B cell (primary cell): ENCODE data around the gene IL3RA.

Experiments
- CTCF ChIP-seq: fragments of 200-600 bp; IDR thresholded peaks from one replicate; pipeline ENCODE4 v1.8.0; 2022; ENCODE audit warnings: antibody characterized with exemption, mild to moderate bottlenecking
- EZH2 ChIP-seq: IDR thresholded peaks from 2 replicates; pipeline ENCODE4 v1.6.1; 2012; ENCODE audit warnings: borderline replicate concordance, low read depth, mild to moderate bottlenecking, moderate library complexity, low read length; ENCODE audit not compliant: insufficient read depth, poor library complexity, severe bottlenecking

- TF ChIP-seq CTCF: no peak
- no peak for TF ChIP-seq EZH2
Measured at GRCh38 chrX:1341545-1342184, 5.1 kb downstream of the IL3RA start.
